ENCODE data around the gene IRGQ. TPM values are rescaled to one million over a fixed set of nuclear protein-coding genes. Genes with fewer than 3 reads are reported as not detected.
A peak's percentile ranks its signal among the peaks of the same experiment; 100 is the strongest.

IRGQ gene
- total RNA-seq, 1 experiment from 2014 or later = 24.1 TPM

GRCh38 chr19:43596842-43597461 is 1.0 kb upstream of the IRGQ start:
- Histone ChIP-seq H3K79me1 (ENCODE audit: insufficient read depth, low read depth, low read length, poor library complexity, severe bottlenecking) (no peaks in the 10 kb centered on the region), H3K4me2 (ENCODE audit: insufficient read depth, insufficient read length, low read length) (peak overlapping the region; percentile 98), H2BK12ac (ENCODE audit: insufficient read length, low read depth, low read length) (no peak overlapping the region), H4K5ac (ENCODE audit: insufficient read length, low read depth, low read length) (peak overlapping the region; percentile 41), H4K91ac (ENCODE audit: insufficient read length, low read depth, low read length) (no peak overlapping the region), H2AK5ac (ENCODE audit: insufficient read length, low read length) (no peak overlapping the region), H2BK15ac (ENCODE audit: low read depth, low read length) (no peak overlapping the region), H2BK120ac (ENCODE audit: low read depth, low read length, poor library complexity, severe bottlenecking) (no peak overlapping the region), H3K27ac (ENCODE audit: insufficient read length, low read depth, low read length) (no peak overlapping the region), H2BK20ac (ENCODE audit: low read depth, low read length, poor library complexity, severe bottlenecking) (no peak overlapping the region), H3K18ac (ENCODE audit: insufficient read length, low read depth, low read length) (no peak overlapping the region), H3K9me3 (ENCODE audit: control insufficient read depth, low read depth, low read length) (no peaks in the 10 kb centered on the region), H2BK5ac (ENCODE audit: insufficient read length, low read length) (no peak overlapping the region), H3K56ac (ENCODE audit: insufficient read length, low read depth, low read length) (no peak overlapping the region), H4K20me1 (ENCODE audit: control insufficient read depth, insufficient read depth, insufficient read length) (no peaks in the 10 kb centered on the region), H3K4ac (ENCODE audit: low read depth, low read length) (no peak overlapping the region), H4K8ac (replicated peaks; ENCODE audit: insufficient read length, low read depth, low read length) (no peak overlapping the region), H3K14ac (ENCODE audit: insufficient read depth, low read length) (0 out of 2 replicates have a peak overlapping the region, but pooled peaks have one; percentile 26), H3K79me2 (ENCODE audit: insufficient read depth, low read length) (peaks cover 4% of the 10 kb centered on the region; the same call in 1 of the 2 replicates), H3K27me3 (ENCODE audit: insufficient read depth, low read length) (no peaks in the 10 kb centered on the region), H3K9ac (ENCODE audit: extremely low read depth, insufficient read length, low read length) (peak overlapping the region; percentile 84), H3T11ph (ENCODE audit: low read length) (no peak overlapping the region), H2AFZ (ENCODE audit: low read length) (no peak overlapping the region), H3K23ac (ENCODE audit: insufficient read length, low read depth, low read length) (no peak overlapping the region), H3K4me1 (ENCODE audit: insufficient read depth, low read length) (0 out of 2 replicates have a peak, but pooled peaks cover 3% of the 10 kb centered on the region), H3K23me2 (ENCODE audit: insufficient read length, low read depth, low read length, poor library complexity, severe bottlenecking) (peaks cover 20% of the 10 kb centered on the region)
- H3K27me3 Mint-ChIP-seq (ENCODE audit: low read depth) = no peaks in the 10 kb centered on the region
- H3K9me3 Mint-ChIP-seq = no peaks in the 10 kb centered on the region; a peak in 1 of 5 replicates
- peaks cover 13 to 43% (median 32%) of the 10 kb centered on the region in 3 experiments for H3K36me3 Mint-ChIP-seq (ENCODE audit: insufficient read depth in 1 of 3, low read depth in 3 of 3)
- H3K27ac Mint-ChIP-seq = peak overlapping the region; percentile 96 to 99 (median 99)
- no peak for TF ChIP-seq CTCF (conservative IDR thresholded peaks at IDR 0.05)
- peaks cover 18 to 25% of the 10 kb centered on the region in 2 experiments for H3K4me1 Mint-ChIP-seq
- peak overlapping the region; percentile 92 to 95 for H3K4me3 Mint-ChIP-seq
- no CpG with 5 or more reads among the region's 7 CpGs for whole genome bisulfite sequencing (ENCODE audit: extremely low coverage, insufficient read length, low lambda C conversion rate)
- no peak for DNase-seq
